Vagina (tissue), 2 donors: ENCODE results near the gene APBA1. TPM values are rescaled to one million over a fixed set of nuclear protein-coding genes. Genes with fewer than 3 reads are reported as not detected.

Source experiments
- DNase-seq, 2 donors: peaks; one replicate each; pipeline ENCODE4 v3.0.0-alpha.2; 2017; ENCODE audit errors: extremely low spot score in 2 of 2
- H3K27ac ChIP-seq: fragments of 200-600 bp; sonication (generic); one replicate; pipeline ENCODE4 v1.5.1; 2019
- H3K27me3 ChIP-seq: fragments of 200-600 bp; sonication (generic); one replicate; pipeline ENCODE4 v1.5.1; 2019
- H3K36me3 ChIP-seq, 2 donors: fragments of 200-600 bp; sonication (generic); one replicate each; pipeline ENCODE4 v1.5.1; 2017 to 2019
- H3K4me1 ChIP-seq: fragments of 200-600 bp; sonication (generic); one replicate; pipeline ENCODE4 v1.5.1; 2019
- H3K4me3 ChIP-seq, 2 donors: fragments of 200-600 bp; sonication (generic); 1 replicate in 1 of 2; 2 replicates in 1 of 2; pipeline ENCODE4 v1.5.1; 2016 to 2019
- H3K9me3 ChIP-seq: fragments of 200-600 bp; sonication (generic); one replicate; pipeline ENCODE4 v1.5.1; 2019
- CTCF ChIP-seq, 3 experiments: fragments of 450-650 bp in 2 of 3; fragments of 200-600 bp in 1 of 3; sonication (generic) in 1 of 3; IDR thresholded peaks; one replicate each; pipeline ENCODE4 v1.5.1; 2017 to 2019; ENCODE audit warnings: antibody characterized with exemption in 3 of 3, mild to moderate bottlenecking in 2 of 3, moderate library complexity in 2 of 3
- POLR2A ChIP-seq, 2 donors: fragments of 450-650 bp; IDR thresholded peaks; one replicate each; pipeline ENCODE4 v1.6.1; 2017; ENCODE audit warnings: antibody characterized with exemption in 2 of 2, mild to moderate bottlenecking in 2 of 2, moderate library complexity in 2 of 2
- POLR2AphosphoS5 ChIP-seq, 2 donors: sonication (generic); formaldehyde crosslinking; IDR thresholded peaks; one replicate each; pipeline ENCODE4 v1.9.0; 2017; ENCODE audit warnings: antibody characterized with exemption in 2 of 2, mild to moderate bottlenecking in 2 of 2, low read depth in 1 of 2; ENCODE audit not compliant: insufficient read depth in 1 of 2
- intact Hi-C: fragments of 100-400 bp; cut with DNase I; formaldehyde crosslinking; loops from one replicate; pipeline ENCODE4 v1.15.1; 2023
- total RNA-seq: library from RNA; depleted of rRNA; stranded (reverse); fragments of >200 nt; gene quantifications from one replicate; pipeline ENCODE4 v1.2.3, GENCODE V29; 2016

The APBA1 gene
- total RNA-seq, 1 donor from 2014 or later = 13.3 TPM

DNA sequence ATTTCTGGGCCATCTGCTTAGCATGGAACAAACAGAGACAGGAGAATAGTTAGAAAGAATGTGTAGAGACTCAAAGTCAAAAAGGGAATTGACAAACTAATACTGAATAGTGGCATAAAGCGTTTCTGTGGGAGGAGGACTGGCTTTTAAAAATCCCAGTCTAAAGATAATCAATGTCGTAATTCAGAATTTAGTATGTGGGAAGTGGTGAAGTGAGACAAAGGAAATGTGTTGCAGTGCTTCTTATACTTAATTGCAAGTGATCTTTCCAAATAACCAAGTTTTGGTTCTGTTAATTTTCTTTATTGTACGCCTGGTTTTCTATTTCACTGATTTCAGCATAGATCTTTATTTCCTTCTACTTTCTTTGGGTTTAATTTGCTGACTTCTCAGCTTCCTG, 214.0 kb downstream of the APBA1 start:
- no peaks in the 10 kb centered on the region for H3K27me3 ChIP-seq
- no peaks in the 10 kb centered on the region for H3K9me3 ChIP-seq
- H3K36me3 ChIP-seq = peaks cover 0 to 7% of the 10 kb centered on the region in 2 donors
- H3K4me3 ChIP-seq = no peak overlapping the region
- H3K4me1 ChIP-seq = no peaks in the 10 kb centered on the region
- DNase-seq = no peak
- TF ChIP-seq POLR2A (IDR thresholded peaks at IDR 0.05) = no peak
- no peak for TF ChIP-seq CTCF (IDR thresholded peaks at IDR 0.05)
- no peak for TF ChIP-seq POLR2AphosphoS5 (IDR thresholded peaks at IDR 0.05; ENCODE audit: insufficient read depth in 1 of 2, low read depth in 1 of 2)
- intact Hi-C loops = no loop called here
- H3K27ac ChIP-seq = no peak overlapping the region

- Histone ChIP-seq H3K27ac (no peak overlapping the region), H3K36me3 (peaks cover 0 to 7% of the 10 kb centered on the region in 2 donors), H3K4me1 (no peaks in the 10 kb centered on the region), H3K27me3 (no peaks in the 10 kb centered on the region), H3K4me3 (no peak overlapping the region), H3K9me3 (no peaks in the 10 kb centered on the region)
- TF ChIP-seq POLR2A (IDR thresholded peaks at IDR 0.05) (no peak), CTCF (IDR thresholded peaks at IDR 0.05) (no peak), POLR2AphosphoS5 (IDR thresholded peaks at IDR 0.05; ENCODE audit: insufficient read depth in 1 of 2, low read depth in 1 of 2) (no peak)
- no peak for DNase-seq
- intact Hi-C loops = no loop called here
These were observed 216.0 kb downstream of the APBA1 start for GRCh38 chr9:69456201-69456600.

- TF ChIP-seq CTCF (IDR thresholded peaks at IDR 0.05) = no peak
- no peak for TF ChIP-seq POLR2AphosphoS5 (IDR thresholded peaks at IDR 0.05; ENCODE audit: insufficient read depth in 1 of 2, low read depth in 1 of 2)
- no peak for TF ChIP-seq POLR2A (IDR thresholded peaks at IDR 0.05)
- no peak overlapping the region for H3K4me3 ChIP-seq
- H3K4me1 ChIP-seq = no peaks in the 10 kb centered on the region
- DNase-seq = no peak
- H3K27ac ChIP-seq = no peak overlapping the region
- H3K9me3 ChIP-seq = no peaks in the 10 kb centered on the region
- peaks cover 0 to 7% of the 10 kb centered on the region in 2 donors for H3K36me3 ChIP-seq
- intact Hi-C loops = no loop called here
- no peaks in the 10 kb centered on the region for H3K27me3 ChIP-seq
These were observed 216.9 kb downstream of the APBA1 start for GRCh38 chr9:69455311-69455710.

- no peak for DNase-seq
- Histone ChIP-seq H3K9me3 (no peaks in the 10 kb centered on the region), H3K27me3 (no peaks in the 10 kb centered on the region), H3K27ac (no peak overlapping the region), H3K36me3 (peaks cover 0 to 7% of the 10 kb centered on the region in 2 donors), H3K4me3 (no peak overlapping the region), H3K4me1 (no peaks in the 10 kb centered on the region)
- intact Hi-C loops = no loop called here
- TF ChIP-seq CTCF (IDR thresholded peaks at IDR 0.05) (no peak), POLR2A (IDR thresholded peaks at IDR 0.05) (no peak), POLR2AphosphoS5 (IDR thresholded peaks at IDR 0.05; ENCODE audit: insufficient read depth in 1 of 2, low read depth in 1 of 2) (no peak)
These were observed 217.8 kb downstream of the APBA1 start for GRCh38 chr9:69454321-69454720.

DNA sequence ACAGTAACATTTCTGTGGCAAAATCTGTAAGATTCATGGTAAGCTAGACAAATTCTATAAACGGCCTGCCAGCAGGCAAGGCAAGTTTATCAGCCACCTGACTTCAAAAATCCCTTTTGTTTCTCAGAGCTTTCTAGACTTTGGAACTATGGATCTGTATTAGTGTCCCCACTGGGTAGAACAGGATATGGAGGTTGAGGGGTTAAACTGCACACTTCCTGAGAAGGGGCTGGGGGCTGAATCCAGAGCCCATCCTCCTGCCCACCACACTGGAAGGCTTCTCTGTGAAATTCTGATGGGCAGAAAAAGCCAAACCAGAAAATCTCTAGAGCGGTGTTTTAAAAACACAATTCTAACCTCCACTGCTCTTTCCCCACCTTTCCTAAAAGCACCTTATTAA, 218.4 kb downstream of the APBA1 start:
- Histone ChIP-seq H3K9me3 (no peaks in the 10 kb centered on the region), H3K36me3 (peaks cover 0 to 12% of the 10 kb centered on the region in 2 donors), H3K27ac (no peak overlapping the region), H3K27me3 (no peaks in the 10 kb centered on the region), H3K4me3 (no peak overlapping the region), H3K4me1 (no peaks in the 10 kb centered on the region)
- TF ChIP-seq POLR2A (IDR thresholded peaks at IDR 0.05) (no peak), CTCF (IDR thresholded peaks at IDR 0.05) (no peak), POLR2AphosphoS5 (IDR thresholded peaks at IDR 0.05; ENCODE audit: insufficient read depth in 1 of 2, low read depth in 1 of 2) (no peak)
- DNase-seq = no peak
- intact Hi-C loops = no loop called here
